H1 (cell line): ENCODE results near the gene HDLBP. TPM values are rescaled to one million over a fixed set of nuclear protein-coding genes. Genes with fewer than 3 reads are reported as not detected.

Source experiments
- CHD2 ChIP-seq: IDR thresholded peaks from 2 replicates; pipeline ENCODE4 v1.6.1; 2012; ENCODE audit warnings: low read length, improper control_type of control experiment
- RAD21 ChIP-seq, 2 experiments: IDR thresholded peaks in 1 of 2; conservative IDR thresholded peaks in 1 of 2; 2 replicates each; pipeline ENCODE4 v1.6.1; 2011; ENCODE audit warnings: low read depth in 2 of 2, low read length in 2 of 2, improper control_type of control experiment in 1 of 2, inconsistent platforms in 1 of 2, mild to moderate bottlenecking in 1 of 2, moderate library complexity in 1 of 2
- SP4 ChIP-seq: IDR thresholded peaks from 2 replicates; pipeline ENCODE4 v1.6.1; 2012; ENCODE audit warnings: low read length, inconsistent platforms
- SUZ12 ChIP-seq: fragments of 200-600 bp; sonication (generic); IDR thresholded peaks from 2 replicates; pipeline ENCODE4 v1.6.1; 2012; ENCODE audit warnings: mild to moderate bottlenecking, inconsistent platforms, low read length, moderate library complexity, mixed read lengths
- TEAD4 ChIP-seq: IDR thresholded peaks from 2 replicates; pipeline ENCODE4 v1.6.1; 2012; ENCODE audit warnings: low read depth, low read length, inconsistent platforms, mixed read lengths
- YY1 ChIP-seq: IDR thresholded peaks from 2 replicates; pipeline ENCODE4 v1.6.1; 2011; ENCODE audit warnings: low read depth, mild to moderate bottlenecking, low read length
- polyA plus RNA-seq, 7 experiments: library from polyadenylated mRNA; depleted of rRNA in 3 of 7; stranded (reverse) in 5 of 7; unstranded in 2 of 7; fragments of >200 nt in 5 of 7; fragments of 200-250 nt in 2 of 7; gene quantifications; 1 replicate in 5 of 7; 2 replicates in 1 of 7; 4 replicates in 1 of 7; pipeline versions ENCODE4 v1.2.1 to v1.2.3, GENCODE V29; 2011 to 2013; ENCODE audit warnings: missing spikeins in 2 of 7, mixed read lengths in 2 of 7
- total RNA-seq: library from RNA; stranded (reverse); fragmentation: NEBNext Ultra II Directional; extraction: Animal tissue kit (Norgen Biotek cat#: 25700); gene quantifications from 2 replicates; pipeline ENCODE4 v1.2.1, GENCODE V29; 2021
- TF ChIP-seq, protein P1 (sequence below): IDR thresholded peaks from 2 replicates; pipeline ENCODE4 v1.6.1; 2012; ENCODE audit warnings: low read length, inconsistent platforms

The HDLBP gene
- total and polyA plus RNA-seq, 2 of the 8 experiments (the other 6 are each of a cell fraction or from before 2014, with no cell fraction given), result 185 to 360 TPM

GRCh38 chr2:241260911-241261310, 54.6 kb downstream of the HDLBP start (continued):
- no peak for TF ChIP-seq TEAD4
- no peak for TF ChIP-seq YY1
- no peak for TF ChIP-seq CHD2
- TF ChIP-seq, protein P1, sequence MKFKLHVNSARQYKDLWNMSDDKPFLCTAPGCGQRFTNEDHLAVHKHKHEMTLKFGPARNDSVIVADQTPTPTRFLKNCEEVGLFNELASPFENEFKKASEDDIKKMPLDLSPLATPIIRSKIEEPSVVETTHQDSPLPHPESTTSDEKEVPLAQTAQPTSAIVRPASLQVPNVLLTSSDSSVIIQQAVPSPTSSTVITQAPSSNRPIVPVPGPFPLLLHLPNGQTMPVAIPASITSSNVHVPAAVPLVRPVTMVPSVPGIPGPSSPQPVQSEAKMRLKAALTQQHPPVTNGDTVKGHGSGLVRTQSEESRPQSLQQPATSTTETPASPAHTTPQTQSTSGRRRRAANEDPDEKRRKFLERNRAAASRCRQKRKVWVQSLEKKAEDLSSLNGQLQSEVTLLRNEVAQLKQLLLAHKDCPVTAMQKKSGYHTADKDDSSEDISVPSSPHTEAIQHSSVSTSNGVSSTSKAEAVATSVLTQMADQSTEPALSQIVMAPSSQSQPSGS, result no peak
- TF ChIP-seq SUZ12, result no peak
- TF ChIP-seq RAD21 (IDR thresholded peaks at IDR 0.05 in 1 of 2, conservative IDR thresholded peaks at IDR 0.05 in 1 of 2; ENCODE audit: low read depth in 2 of 2, low read length in 2 of 2), result no peak
- no peak for TF ChIP-seq SP4
